Smooth muscle cell (in vitro differentiated cells): ENCODE results near the gene SLC16A6. TPM values are rescaled to one million over a fixed set of nuclear protein-coding genes. Genes with fewer than 3 reads are reported as not detected.

Experiments used
- DNase-seq: peaks from one replicate; lab custom pipeline; 2025; ENCODE audit not compliant: unreplicated experiment; lab: John Stamatoyannopoulos, UW
- H2AFZ ChIP-seq: fragments of 200-600 bp; sonication (generic); 2 replicates; pipeline ENCODE4 v1.6.0; 2016; ENCODE audit warnings: antibody characterized with exemption, low read depth, mild to moderate bottlenecking
- H3F3A ChIP-seq: fragments of 200-600 bp; sonication (generic); 2 replicates; pipeline ENCODE4 v1.6.0; 2017; ENCODE audit warnings: antibody characterized with exemption, low read depth
- H3K27ac ChIP-seq: fragments of 200-600 bp; sonication (generic); 2 replicates; pipeline ENCODE4 v1.5.1; 2016; ENCODE audit warnings: low read depth, mild to moderate bottlenecking
- H3K27me3 ChIP-seq: fragments of 200-600 bp; sonication (generic); 2 replicates; pipeline ENCODE4 v1.6.1; 2016; ENCODE audit warnings: low read depth, mild to moderate bottlenecking
- H3K36me3 ChIP-seq: fragments of 200-600 bp; sonication (generic); 2 replicates; pipeline ENCODE4 v1.5.1; 2016; ENCODE audit warnings: low read depth
- H3K4me1 ChIP-seq: fragments of 200-600 bp; sonication (generic); 2 replicates; pipeline ENCODE4 v1.5.1; 2016; ENCODE audit warnings: low read depth
- H3K4me2 ChIP-seq: fragments of 200-600 bp; sonication (generic); 2 replicates; pipeline ENCODE4 v1.6.0; 2016; ENCODE audit warnings: mild to moderate bottlenecking
- H3K4me3 ChIP-seq: fragments of 200-600 bp; sonication (generic); 2 replicates; pipeline ENCODE4 v1.5.1; 2016; ENCODE audit warnings: mild to moderate bottlenecking
- H3K79me2 ChIP-seq: fragments of 200-600 bp; sonication (generic); 2 replicates; pipeline ENCODE4 v1.6.0; 2016; ENCODE audit warnings: low read depth, mild to moderate bottlenecking
- H3K9ac ChIP-seq: fragments of 200-600 bp; sonication (generic); 2 replicates; pipeline ENCODE4 v1.6.0; 2016; ENCODE audit warnings: low read depth
- H3K9me3 ChIP-seq: fragments of 200-600 bp; sonication (generic); replicated peaks from 2 replicates; pipeline ENCODE4 v1.5.1; 2016; ENCODE audit warnings: low read depth
- H4K20me1 ChIP-seq: fragments of 200-600 bp; sonication (generic); 2 replicates; pipeline ENCODE4 v1.6.0; 2016; ENCODE audit warnings: low read depth
- CTCF ChIP-seq: fragments of 200-600 bp; sonication (generic); IDR thresholded peaks from 2 replicates; pipeline ENCODE4 v1.5.1; 2017; ENCODE audit warnings: borderline replicate concordance, mild to moderate bottlenecking, antibody characterized with exemption; ENCODE audit not compliant: insufficient read depth, poor library complexity, severe bottlenecking
- WGBS: methylation state at CpG from one replicate; pipeline ENCODE4 v1.1.7; 2016; ENCODE audit warnings: low lambda C conversion rate; 5-methylcytosine and 5-hydroxymethylcytosine counted together
- polyA plus RNA-seq: library from polyadenylated mRNA; unstranded; fragments of >200 nt; fragmentation: Nextera tagmentation; extraction: Ambion mirVana; gene quantifications from 2 replicates; pipeline ENCODE4 v1.2.1, GENCODE V29; 2016
- total RNA-seq: library from RNA; depleted of rRNA; stranded (reverse); fragments of >200 nt; gene quantifications from 2 replicates; pipeline ENCODE4 v1.2.3, GENCODE V29; 2014

The SLC16A6 gene
- total and polyA plus RNA-seq, 2 experiments from 2014 or later, result 0.04 TPM; not detected in 1

- Histone ChIP-seq H3K27me3 (peaks cover 12% of the 10 kb centered on the region), H3K79me2 (no peaks in the 10 kb centered on the region), H3K9me3 (no peaks in the 10 kb centered on the region), H3F3A (no peaks in the 10 kb centered on the region), H2AFZ (no peak overlapping the region), H3K9ac (no peak overlapping the region), H3K36me3 (no peaks in the 10 kb centered on the region), H4K20me1 (no peaks in the 10 kb centered on the region), H3K4me3 (no peak overlapping the region), H3K27ac (no peak overlapping the region), H3K4me1 (peaks cover 15% of the 10 kb centered on the region), H3K4me2 (no peak overlapping the region)
- DNase-seq, result no peak
- TF ChIP-seq CTCF, result no peak
These were observed 7.7 kb upstream of the SLC16A6 start for GRCh38 chr17:68298601-68299000.

- H3K27me3 ChIP-seq, result peaks cover 26% of the 10 kb centered on the region
- H3K27ac ChIP-seq, result no peak overlapping the region
- no peaks in the 10 kb centered on the region for H3K79me2 ChIP-seq
- no peak overlapping the region for H3K4me3 ChIP-seq
- H4K20me1 ChIP-seq, result no peaks in the 10 kb centered on the region
- peaks cover 14% of the 10 kb centered on the region for H3K4me1 ChIP-seq
- H3K9ac ChIP-seq, result no peak overlapping the region
- no peak for TF ChIP-seq CTCF
- no peak for DNase-seq
- no peak overlapping the region for H2AFZ ChIP-seq
- no peaks in the 10 kb centered on the region for H3K9me3 ChIP-seq
- WGBS, result 95% methylated on average over 4 of the region's 4 CpGs
- H3K36me3 ChIP-seq, result no peaks in the 10 kb centered on the region
- no peaks in the 10 kb centered on the region for H3F3A ChIP-seq
- no peak overlapping the region for H3K4me2 ChIP-seq
These were observed 6.3 kb upstream of the SLC16A6 start for GRCh38 chr17:68297195-68297594.

DNA sequence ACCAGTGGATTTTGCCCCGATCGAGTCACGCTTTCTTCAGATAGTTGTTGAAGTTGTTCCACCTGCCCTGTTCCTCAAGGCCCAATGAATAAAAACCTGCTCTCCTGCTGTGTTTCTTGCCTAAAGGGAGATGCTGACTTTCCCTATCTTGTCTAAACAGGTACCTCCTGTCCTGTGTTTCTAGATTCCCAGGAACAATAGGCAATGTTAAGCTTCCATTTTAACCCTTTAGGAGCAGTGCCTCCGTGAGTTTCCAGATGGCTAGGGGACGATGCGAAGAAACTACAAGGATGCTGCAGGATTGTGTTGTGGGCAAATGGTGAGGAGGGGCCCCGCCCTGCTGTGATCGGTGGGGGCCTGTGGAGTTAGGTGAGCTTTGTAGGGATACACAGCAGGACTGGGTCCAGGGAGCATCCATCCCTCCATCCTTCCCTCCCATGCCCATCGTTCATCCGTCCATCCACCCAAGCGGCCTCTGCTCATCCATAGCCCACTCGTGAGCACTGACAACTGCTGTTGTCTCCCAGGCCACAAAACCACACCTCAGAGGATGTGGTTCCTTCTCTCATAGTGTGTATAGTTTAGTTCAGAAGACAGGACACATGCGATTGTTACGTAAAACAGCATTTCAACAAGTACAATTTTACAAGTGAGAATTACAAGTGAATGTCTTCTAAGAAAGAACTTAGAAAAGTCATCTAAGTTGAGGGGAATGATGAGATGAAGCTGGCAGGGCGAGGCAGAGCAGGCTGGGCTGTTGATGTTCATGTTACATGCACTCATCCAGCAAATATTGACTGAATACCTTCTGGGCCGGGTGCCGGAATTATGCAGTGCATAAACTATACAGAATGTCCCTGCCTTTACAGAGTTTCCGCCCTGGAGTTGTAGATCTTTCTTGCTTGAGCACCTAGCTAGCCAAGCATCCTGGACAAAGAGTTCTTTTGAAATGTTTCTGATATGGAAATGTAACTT is 5.6 kb upstream of the SLC16A6 start:
- Histone ChIP-seq H2AFZ (no peak overlapping the region), H3K9me3 (no peaks in the 10 kb centered on the region), H3K9ac (no peak overlapping the region), H3K27me3 (peaks cover 33% of the 10 kb centered on the region), H3K79me2 (no peaks in the 10 kb centered on the region), H3K4me2 (no peak overlapping the region), H3K4me3 (no peak overlapping the region), H3K36me3 (no peaks in the 10 kb centered on the region), H3F3A (no peaks in the 10 kb centered on the region), H3K4me1 (peaks cover 7% of the 10 kb centered on the region), H3K27ac (no peak overlapping the region), H4K20me1 (no peaks in the 10 kb centered on the region)
- WGBS, result 82% methylated on average over 18 of the region's 18 CpGs
- no peak for TF ChIP-seq CTCF
- no peak for DNase-seq
